ENCODE data around the gene SMC3. TPM values are rescaled to one million over a fixed set of nuclear protein-coding genes. Genes with fewer than 3 reads are reported as not detected.

SMC3 gene
- total RNA-seq, 1 experiment from 2014 or later, result 64.3 TPM

DNA sequence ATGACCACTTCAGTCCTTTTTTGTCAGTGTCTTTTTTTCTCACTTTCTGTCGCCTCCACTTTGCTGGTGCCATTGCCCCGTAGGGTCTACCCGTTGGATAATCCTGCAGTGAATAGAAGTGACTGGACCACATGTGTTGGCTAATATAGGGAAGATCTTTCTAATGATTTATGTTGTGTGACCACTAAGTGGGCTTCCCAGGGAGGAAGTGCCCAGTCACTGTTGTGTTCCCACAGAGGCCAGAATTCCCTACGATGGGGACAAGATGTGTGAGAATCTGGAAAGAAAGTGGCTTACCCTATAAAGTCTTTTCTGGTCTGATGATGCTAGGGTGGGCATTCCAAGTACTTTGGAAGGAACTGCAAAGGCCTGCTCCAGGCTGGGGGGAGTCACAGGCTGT, 28.4 kb upstream of the SMC3 start:
- no peak for TF ChIP-seq SIN3A (IDR thresholded peaks at IDR 0.05; ENCODE audit: low read depth)
- TF ChIP-seq, protein P1, sequence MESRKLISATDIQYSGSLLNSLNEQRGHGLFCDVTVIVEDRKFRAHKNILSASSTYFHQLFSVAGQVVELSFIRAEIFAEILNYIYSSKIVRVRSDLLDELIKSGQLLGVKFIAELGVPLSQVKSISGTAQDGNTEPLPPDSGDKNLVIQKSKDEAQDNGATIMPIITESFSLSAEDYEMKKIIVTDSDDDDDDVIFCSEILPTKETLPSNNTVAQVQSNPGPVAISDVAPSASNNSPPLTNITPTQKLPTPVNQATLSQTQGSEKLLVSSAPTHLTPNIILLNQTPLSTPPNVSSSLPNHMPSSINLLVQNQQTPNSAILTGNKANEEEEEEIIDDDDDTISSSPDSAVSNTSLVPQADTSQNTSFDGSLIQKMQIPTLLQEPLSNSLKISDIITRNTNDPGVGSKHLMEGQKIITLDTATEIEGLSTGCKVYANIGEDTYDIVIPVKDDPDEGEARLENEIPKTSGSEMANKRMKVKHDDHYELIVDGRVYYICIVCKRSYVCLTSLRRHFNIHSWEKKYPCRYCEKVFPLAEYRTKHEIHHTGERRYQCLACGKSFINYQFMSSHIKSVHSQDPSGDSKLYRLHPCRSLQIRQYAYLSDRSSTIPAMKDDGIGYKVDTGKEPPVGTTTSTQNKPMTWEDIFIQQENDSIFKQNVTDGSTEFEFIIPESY (IDR thresholded peaks at IDR 0.05; ENCODE audit: extremely low read depth, insufficient replicate concordance, low read length), result no peak
- TF ChIP-seq, protein P2, sequence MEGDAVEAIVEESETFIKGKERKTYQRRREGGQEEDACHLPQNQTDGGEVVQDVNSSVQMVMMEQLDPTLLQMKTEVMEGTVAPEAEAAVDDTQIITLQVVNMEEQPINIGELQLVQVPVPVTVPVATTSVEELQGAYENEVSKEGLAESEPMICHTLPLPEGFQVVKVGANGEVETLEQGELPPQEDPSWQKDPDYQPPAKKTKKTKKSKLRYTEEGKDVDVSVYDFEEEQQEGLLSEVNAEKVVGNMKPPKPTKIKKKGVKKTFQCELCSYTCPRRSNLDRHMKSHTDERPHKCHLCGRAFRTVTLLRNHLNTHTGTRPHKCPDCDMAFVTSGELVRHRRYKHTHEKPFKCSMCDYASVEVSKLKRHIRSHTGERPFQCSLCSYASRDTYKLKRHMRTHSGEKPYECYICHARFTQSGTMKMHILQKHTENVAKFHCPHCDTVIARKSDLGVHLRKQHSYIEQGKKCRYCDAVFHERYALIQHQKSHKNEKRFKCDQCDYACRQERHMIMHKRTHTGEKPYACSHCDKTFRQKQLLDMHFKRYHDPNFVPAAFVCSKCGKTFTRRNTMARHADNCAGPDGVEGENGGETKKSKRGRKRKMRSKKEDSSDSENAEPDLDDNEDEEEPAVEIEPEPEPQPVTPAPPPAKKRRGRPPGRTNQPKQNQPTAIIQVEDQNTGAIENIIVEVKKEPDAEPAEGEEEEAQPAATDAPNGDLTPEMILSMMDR (IDR thresholded peaks at IDR 0.05 in 2 of 3, conservative IDR thresholded peaks at IDR 0.05 in 1 of 3; ENCODE audit: borderline replicate concordance in 1 of 3, insufficient read depth in 1 of 3, low read depth in 2 of 3, low read length in 2 of 3), result no peak
- TF ChIP-seq, protein P3, sequence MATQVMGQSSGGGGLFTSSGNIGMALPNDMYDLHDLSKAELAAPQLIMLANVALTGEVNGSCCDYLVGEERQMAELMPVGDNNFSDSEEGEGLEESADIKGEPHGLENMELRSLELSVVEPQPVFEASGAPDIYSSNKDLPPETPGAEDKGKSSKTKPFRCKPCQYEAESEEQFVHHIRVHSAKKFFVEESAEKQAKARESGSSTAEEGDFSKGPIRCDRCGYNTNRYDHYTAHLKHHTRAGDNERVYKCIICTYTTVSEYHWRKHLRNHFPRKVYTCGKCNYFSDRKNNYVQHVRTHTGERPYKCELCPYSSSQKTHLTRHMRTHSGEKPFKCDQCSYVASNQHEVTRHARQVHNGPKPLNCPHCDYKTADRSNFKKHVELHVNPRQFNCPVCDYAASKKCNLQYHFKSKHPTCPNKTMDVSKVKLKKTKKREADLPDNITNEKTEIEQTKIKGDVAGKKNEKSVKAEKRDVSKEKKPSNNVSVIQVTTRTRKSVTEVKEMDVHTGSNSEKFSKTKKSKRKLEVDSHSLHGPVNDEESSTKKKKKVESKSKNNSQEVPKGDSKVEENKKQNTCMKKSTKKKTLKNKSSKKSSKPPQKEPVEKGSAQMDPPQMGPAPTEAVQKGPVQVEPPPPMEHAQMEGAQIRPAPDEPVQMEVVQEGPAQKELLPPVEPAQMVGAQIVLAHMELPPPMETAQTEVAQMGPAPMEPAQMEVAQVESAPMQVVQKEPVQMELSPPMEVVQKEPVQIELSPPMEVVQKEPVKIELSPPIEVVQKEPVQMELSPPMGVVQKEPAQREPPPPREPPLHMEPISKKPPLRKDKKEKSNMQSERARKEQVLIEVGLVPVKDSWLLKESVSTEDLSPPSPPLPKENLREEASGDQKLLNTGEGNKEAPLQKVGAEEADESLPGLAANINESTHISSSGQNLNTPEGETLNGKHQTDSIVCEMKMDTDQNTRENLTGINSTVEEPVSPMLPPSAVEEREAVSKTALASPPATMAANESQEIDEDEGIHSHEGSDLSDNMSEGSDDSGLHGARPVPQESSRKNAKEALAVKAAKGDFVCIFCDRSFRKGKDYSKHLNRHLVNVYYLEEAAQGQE (IDR thresholded peaks at IDR 0.05; ENCODE audit: low read depth), result no peak
- no peak for TF ChIP-seq TCF7L2 (IDR thresholded peaks at IDR 0.05; ENCODE audit: borderline replicate concordance, extremely low read depth, insufficient read depth, insufficient read length)
- TF ChIP-seq YY1 (IDR thresholded peaks at IDR 0.05; ENCODE audit: extremely low read depth, insufficient replicate concordance, low read depth, low read length), result no peak
- no peak for TF ChIP-seq FOSL1 (IDR thresholded peaks at IDR 0.05; ENCODE audit: low read depth)
- TF ChIP-seq, protein P4, sequence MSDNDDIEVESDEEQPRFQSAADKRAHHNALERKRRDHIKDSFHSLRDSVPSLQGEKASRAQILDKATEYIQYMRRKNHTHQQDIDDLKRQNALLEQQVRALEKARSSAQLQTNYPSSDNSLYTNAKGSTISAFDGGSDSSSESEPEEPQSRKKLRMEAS (IDR thresholded peaks at IDR 0.05), result no peak
- TF ChIP-seq EGR1 (IDR thresholded peaks at IDR 0.05; ENCODE audit: low read depth), result no peak
- no peak overlapping the region for H3K27ac ChIP-seq (ENCODE audit: low read depth, low read length)
- BruUV-seq (replicated peaks), result no TSS peak
- no peaks in the 10 kb centered on the region for H3K9me3 ChIP-seq (ENCODE audit: control insufficient read depth in 1 of 2, insufficient read depth in 1 of 2, low read depth in 1 of 2, low read length in 2 of 2)
- H4K20me1 ChIP-seq (ENCODE audit: insufficient read depth), result no peaks in the 10 kb centered on the region
- H3K9ac ChIP-seq (ENCODE audit: low read length), result no peak overlapping the region
- no peak overlapping the region for H3K4me2 ChIP-seq (ENCODE audit: low read length)
- intact Hi-C loops (cut with micrococcal nuclease), result loop anchor here (10.0 kb wide), 1 partner anchor 124 kb away; no protein-coding TSS in a partner anchor
- no peaks in the 10 kb centered on the region for H3K27me3 ChIP-seq (ENCODE audit: insufficient read depth, low read length)
- CTCF ChIA-PET, result interaction anchor here (2.0 kb wide), 1 partner anchor 8 kb away, joined by 5 read pairs; no protein-coding TSS in a partner anchor
- H3K9me2 ChIP-seq (ENCODE audit: insufficient read depth), result no peaks in the 10 kb centered on the region
- H2AFZ ChIP-seq (ENCODE audit: low read depth, low read length, poor library complexity, severe bottlenecking), result no peak overlapping the region
- RAD21 ChIA-PET (ENCODE audit: low non-redundant PET in 1 of 2, low total read pairs in 2 of 2, uncharacterized antibody in 2 of 2, unreplicated experiment in 2 of 2), result no interaction called here
- H3K79me2 ChIP-seq (ENCODE audit: insufficient read depth, low read length), result no peaks in the 10 kb centered on the region
- no peaks in the 10 kb centered on the region for H3K36me3 ChIP-seq (ENCODE audit: control insufficient read depth in 1 of 2, insufficient read depth in 2 of 2, low read length in 2 of 2)
- no peak for DNase-seq (ENCODE audit: low read depth, low spot score)
- H3K4me1 ChIP-seq (ENCODE audit: control insufficient read depth in 1 of 2, insufficient read depth in 2 of 2, low read length in 2 of 2), result peaks cover 11 to 28% of the 10 kb centered on the region in 2 experiments
- no peak for ATAC-seq
- POLR2A ChIA-PET, result interaction anchor here (1.9 kb wide), 1 partner anchor 26 kb away, joined by 5 read pairs; no protein-coding TSS in a partner anchor
- no peak overlapping the region for H3K4me3 ChIP-seq (replicated peaks in 1 of 2; ENCODE audit: low read depth in 1 of 2, low read length in 2 of 2)

All from HCT116 (cell line).